Astrocyte (in vitro differentiated cells and primary cell): Measurements from ENCODE around the gene UFD1. TPM values are rescaled to one million over a fixed set of nuclear protein-coding genes. Genes with fewer than 3 reads are reported as not detected.

Experiments
- DNase-seq: peaks from one replicate; pipeline ENCODE4 v3.0.0-alpha.2; 2010; ENCODE audit warnings: low read depth
- FAIRE-seq: peaks from 2 replicates; lab custom pipeline; 2011; peaks lifted over from hg19 to GRCh38; lab: Jason Lieb, UNC
- H2AFZ ChIP-seq: 2 replicates; pipeline ENCODE4 v1.6.0; 2012; ENCODE audit warnings: low read depth, low read length, inconsistent platforms
- H3K27ac ChIP-seq: 2 replicates; pipeline ENCODE4 v1.5.1; 2011; ENCODE audit warnings: low read depth, low read length, inconsistent platforms
- H3K27me3 ChIP-seq: 2 replicates; pipeline ENCODE4 v1.6.0; 2011; ENCODE audit warnings: low read length, inconsistent platforms; ENCODE audit not compliant: insufficient read depth
- H3K36me3 ChIP-seq: 2 replicates; pipeline ENCODE4 v1.5.1; 2011; ENCODE audit warnings: low read length, inconsistent platforms; ENCODE audit not compliant: insufficient read depth
- H3K4me1 ChIP-seq: 2 replicates; pipeline ENCODE4 v1.5.1; 2011; ENCODE audit warnings: low read length, inconsistent platforms; ENCODE audit not compliant: insufficient read depth
- H3K4me2 ChIP-seq: 2 replicates; pipeline ENCODE4 v1.6.0; 2012; ENCODE audit warnings: low read length, inconsistent platforms
- H3K4me3 ChIP-seq: 2 replicates; pipeline ENCODE4 v1.5.1; 2011; ENCODE audit warnings: low read depth, mild to moderate bottlenecking, low read length, inconsistent platforms; ENCODE audit not compliant: insufficient read depth
- H3K79me2 ChIP-seq: 2 replicates; pipeline ENCODE4 v1.6.0; 2012; ENCODE audit warnings: mild to moderate bottlenecking, low read length, inconsistent platforms; ENCODE audit not compliant: insufficient read depth
- H3K9ac ChIP-seq: 2 replicates; pipeline ENCODE4 v1.6.0; 2012; ENCODE audit warnings: mild to moderate bottlenecking, low read length, inconsistent platforms
- H3K9me3 ChIP-seq: 2 replicates; pipeline ENCODE4 v1.5.1; 2012; ENCODE audit warnings: low read depth, mild to moderate bottlenecking, low read length, inconsistent platforms; ENCODE audit not compliant: insufficient read depth
- H4K20me1 ChIP-seq: 2 replicates; pipeline ENCODE4 v1.6.0; 2012; ENCODE audit warnings: low read length, inconsistent platforms; ENCODE audit not compliant: insufficient read depth
- H3K27ac Mint-ChIP-seq: one replicate; pipeline ENCODE4 v1.8.0; 2021; ENCODE audit warnings: mild to moderate bottlenecking, mixed read lengths; ENCODE audit not compliant: unreplicated experiment
- H3K27me3 Mint-ChIP-seq: one replicate; pipeline ENCODE4 v1.8.0; 2021; ENCODE audit warnings: low read depth, mixed read lengths; ENCODE audit not compliant: unreplicated experiment
- H3K36me3 Mint-ChIP-seq: one replicate; pipeline ENCODE4 v1.8.0; 2021; ENCODE audit warnings: low read depth, mixed read lengths; ENCODE audit not compliant: unreplicated experiment
- H3K4me1 Mint-ChIP-seq: one replicate; pipeline ENCODE4 v1.8.0; 2021; ENCODE audit warnings: low read depth, mixed read lengths; ENCODE audit not compliant: unreplicated experiment
- H3K4me3 Mint-ChIP-seq: one replicate; pipeline ENCODE4 v1.8.0; 2021; ENCODE audit warnings: mild to moderate bottlenecking, moderate library complexity, mixed read lengths; ENCODE audit not compliant: unreplicated experiment
- H3K9me3 Mint-ChIP-seq: one replicate; pipeline ENCODE4 v1.8.0; 2021; ENCODE audit warnings: mild to moderate bottlenecking, mixed read lengths; ENCODE audit not compliant: unreplicated experiment
- CTCF ChIP-seq: IDR thresholded peaks from 2 replicates; pipeline ENCODE4 v1.5.1; 2011; ENCODE audit warnings: low read depth, mild to moderate bottlenecking, inconsistent platforms, low read length, moderate library complexity; ENCODE audit not compliant: insufficient read depth
- EZH2 ChIP-seq: IDR thresholded peaks from 2 replicates; pipeline ENCODE4 v1.6.1; 2012; ENCODE audit warnings: mild to moderate bottlenecking, low read length, inconsistent platforms; ENCODE audit not compliant: insufficient read depth
- total RNA-seq: library from RNA; stranded (reverse); gene quantifications from 2 replicates; pipeline ENCODE4 v1.2.1, GENCODE V29; 2021

The UFD1 gene
- total RNA-seq, 1 donor from 2014 or later, result 105 TPM

GRCh38 chr22:19499880-19500242 is 20.9 kb upstream of the UFD1 start:
- Histone ChIP-seq H2AFZ (no peak overlapping the region), H3K79me2 (no peaks in the 10 kb centered on the region), H3K4me3 (no peak overlapping the region), H4K20me1 (no peaks in the 10 kb centered on the region), H3K36me3 (no peaks in the 10 kb centered on the region), H3K4me1 (peaks cover 9% of the 10 kb centered on the region), H3K27me3 (no peaks in the 10 kb centered on the region), H3K9ac (no peak overlapping the region), H3K9me3 (no peaks in the 10 kb centered on the region), H3K4me2 (no peak overlapping the region), H3K27ac (no peak overlapping the region)
- Mint-ChIP-seq H3K4me3 (no peak overlapping the region), H3K36me3 (no peaks in the 10 kb centered on the region), H3K9me3 (no peaks in the 10 kb centered on the region), H3K4me1 (peaks cover 5% of the 10 kb centered on the region), H3K27me3 (peaks cover 13% of the 10 kb centered on the region), H3K27ac (no peak overlapping the region)
- no peak for DNase-seq
- no peak for TF ChIP-seq CTCF
- TF ChIP-seq EZH2, result no peak
- FAIRE-seq, result no peak

GRCh38 chr22:19499236-19499879 is 20.4 kb upstream of the UFD1 start:
- Histone ChIP-seq H3K9ac (no peak overlapping the region), H3K9me3 (no peaks in the 10 kb centered on the region), H3K27me3 (no peaks in the 10 kb centered on the region), H3K4me3 (no peak overlapping the region), H3K4me1 (peaks cover 9% of the 10 kb centered on the region), H4K20me1 (no peaks in the 10 kb centered on the region), H2AFZ (no peak overlapping the region), H3K36me3 (no peaks in the 10 kb centered on the region), H3K4me2 (no peak overlapping the region), H3K27ac (no peak overlapping the region), H3K79me2 (no peaks in the 10 kb centered on the region)
- no peaks in the 10 kb centered on the region for H3K36me3 Mint-ChIP-seq
- no peaks in the 10 kb centered on the region for H3K9me3 Mint-ChIP-seq
- no peak overlapping the region for H3K4me3 Mint-ChIP-seq
- no peak overlapping the region for H3K27ac Mint-ChIP-seq
- DNase-seq (no peak), FAIRE-seq (no peak)
- H3K27me3 Mint-ChIP-seq, result peaks cover 8% of the 10 kb centered on the region
- no peak for TF ChIP-seq CTCF
- no peak for TF ChIP-seq EZH2
- peaks cover 5% of the 10 kb centered on the region for H3K4me1 Mint-ChIP-seq

- Histone ChIP-seq H3K4me2 (no peak overlapping the region), H4K20me1 (no peaks in the 10 kb centered on the region), H3K4me1 (peaks cover 9% of the 10 kb centered on the region), H3K4me3 (no peak overlapping the region), H2AFZ (no peak overlapping the region), H3K27ac (no peak overlapping the region), H3K27me3 (no peaks in the 10 kb centered on the region), H3K9me3 (no peaks in the 10 kb centered on the region), H3K9ac (no peak overlapping the region), H3K36me3 (no peaks in the 10 kb centered on the region), H3K79me2 (no peaks in the 10 kb centered on the region)
- Mint-ChIP-seq H3K27ac (no peak overlapping the region), H3K36me3 (no peaks in the 10 kb centered on the region), H3K4me1 (peaks cover 5% of the 10 kb centered on the region), H3K9me3 (no peaks in the 10 kb centered on the region), H3K27me3 (peaks cover 5% of the 10 kb centered on the region), H3K4me3 (no peak overlapping the region)
- FAIRE-seq (no peak), DNase-seq (no peak)
- TF ChIP-seq EZH2, result no peak
- no peak for TF ChIP-seq CTCF
These were observed 19.8 kb upstream of the UFD1 start for GRCh38 chr22:19498866-19499190.
